MM.1S (cell line): ENCODE results near the gene B3GAT3.
"Not testable (repeated sequence)": the region's sequence is repeated elsewhere in the genome, so short reads cannot be mapped to it uniquely, and the experiment has no call there.

Experiments
- EZH2 ChIP-seq: fragments of 300-600 bp; sonication (generic); optimal IDR thresholded peaks from 2 replicates; pipeline ENCODE3; 2017; ENCODE audit warnings: low read depth, mild to moderate bottlenecking, antibody characterized with exemption, low read length, mixed read lengths
- TF ChIP-seq, protein P1 (sequence below): fragments of 300-600 bp; sonication (generic); IDR thresholded peaks from 2 replicates; pipeline ENCODE4 v1.5.1; 2016; ENCODE audit warnings: antibody characterized with exemption, low read length, mixed read lengths

DNA sequence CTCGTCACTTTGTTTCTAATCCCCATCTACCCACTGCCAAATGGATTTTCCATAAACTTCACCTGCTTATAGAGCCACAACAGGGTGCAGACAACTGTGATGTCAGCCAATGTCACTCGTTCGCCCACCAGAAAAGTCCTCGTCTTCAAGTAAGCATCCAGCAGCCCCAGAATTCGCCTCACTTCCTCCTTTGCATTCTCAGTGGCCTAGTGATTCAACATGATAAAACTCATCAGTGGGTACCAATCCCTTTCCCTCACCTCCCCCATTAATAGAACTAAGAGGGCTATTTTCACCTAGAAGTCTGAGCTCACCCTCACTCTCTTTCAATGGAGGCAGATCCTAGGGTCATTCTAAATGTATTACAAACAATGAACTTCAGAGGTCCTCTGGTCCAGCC lies 50.9 kb downstream of the B3GAT3 start:
- TF ChIP-seq, protein P1, sequence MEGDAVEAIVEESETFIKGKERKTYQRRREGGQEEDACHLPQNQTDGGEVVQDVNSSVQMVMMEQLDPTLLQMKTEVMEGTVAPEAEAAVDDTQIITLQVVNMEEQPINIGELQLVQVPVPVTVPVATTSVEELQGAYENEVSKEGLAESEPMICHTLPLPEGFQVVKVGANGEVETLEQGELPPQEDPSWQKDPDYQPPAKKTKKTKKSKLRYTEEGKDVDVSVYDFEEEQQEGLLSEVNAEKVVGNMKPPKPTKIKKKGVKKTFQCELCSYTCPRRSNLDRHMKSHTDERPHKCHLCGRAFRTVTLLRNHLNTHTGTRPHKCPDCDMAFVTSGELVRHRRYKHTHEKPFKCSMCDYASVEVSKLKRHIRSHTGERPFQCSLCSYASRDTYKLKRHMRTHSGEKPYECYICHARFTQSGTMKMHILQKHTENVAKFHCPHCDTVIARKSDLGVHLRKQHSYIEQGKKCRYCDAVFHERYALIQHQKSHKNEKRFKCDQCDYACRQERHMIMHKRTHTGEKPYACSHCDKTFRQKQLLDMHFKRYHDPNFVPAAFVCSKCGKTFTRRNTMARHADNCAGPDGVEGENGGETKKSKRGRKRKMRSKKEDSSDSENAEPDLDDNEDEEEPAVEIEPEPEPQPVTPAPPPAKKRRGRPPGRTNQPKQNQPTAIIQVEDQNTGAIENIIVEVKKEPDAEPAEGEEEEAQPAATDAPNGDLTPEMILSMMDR: not testable (repeated sequence)
- TF ChIP-seq EZH2: not testable (repeated sequence)
